HG02840 (cell line): ENCODE results near the gene CDC42BPG.

ENCODE experiments used
- ATAC-seq: cut with Tn5 transposase; IDR thresholded peaks from one replicate; pipeline ENCODE4 v1.9.1; 2021; ENCODE audit warnings: mild to moderate bottlenecking, moderate library complexity, moderate number of reproducible peaks; ENCODE audit not compliant: unreplicated experiment, low FRiP score

The CDC42BPG gene

GRCh38 chr11:64792482-64792881 lies 52.0 kb downstream of the CDC42BPG start:
- no peak for ATAC-seq

- ATAC-seq, result no peak
These were observed 52.6 kb downstream of the CDC42BPG start for GRCh38 chr11:64791781-64792291.

GRCh38 chr11:64790205-64791095 lies 54.0 kb downstream of the CDC42BPG start:
- no peak for ATAC-seq

GRCh38 chr11:64789331-64790204 lies 54.9 kb downstream of the CDC42BPG start:
- no peak for ATAC-seq

- ATAC-seq, result no peak
These were observed 55.9 kb downstream of the CDC42BPG start for GRCh38 chr11:64788321-64789215.

GRCh38 chr11:64787526-64788320 lies 56.7 kb downstream of the CDC42BPG start:
- ATAC-seq, result no peak

- ATAC-seq, result no peak
These were observed 58.1 kb downstream of the CDC42BPG start for GRCh38 chr11:64786308-64786707.

GRCh38 chr11:64784813-64785581 lies 59.5 kb downstream of the CDC42BPG start:
- ATAC-seq, result no peak

- ATAC-seq, result peak; percentile 76
These were observed 65.8 kb downstream of the CDC42BPG start, which contains the start of gene SF1 for GRCh38 chr11:64778473-64779298. TSS of gene SF1 (minus strand) at chr11:64778542. CDS start at chr11:64778392, 150 bp downstream.

GRCh38 chr11:64778223-64778472 lies 66.3 kb downstream of the CDC42BPG start:
- ATAC-seq, result no peak

- ATAC-seq, result peak; percentile 16
These were observed 66.8 kb downstream of the CDC42BPG start for GRCh38 chr11:64777449-64778222.

GRCh38 chr11:64776875-64777274 lies 67.6 kb downstream of the CDC42BPG start:
- no peak for ATAC-seq

- ATAC-seq, result no peak
These were observed 68.0 kb downstream of the CDC42BPG start for GRCh38 chr11:64776425-64776824.

GRCh38 chr11:64774144-64774543 lies 70.3 kb downstream of the CDC42BPG start:
- ATAC-seq, result no peak
